Keratinocyte (primary cell): ENCODE measurements around the gene RAE1. TPM values are rescaled to one million over a fixed set of nuclear protein-coding genes. Genes with fewer than 3 reads are reported as not detected.

Source experiments
- DNase-seq: peaks from one replicate; pipeline ENCODE4 v3.0.0-alpha.2; 2011; ENCODE audit warnings: low read depth, missing footprints, low spot score
- FAIRE-seq: peaks from 2 replicates; lab custom pipeline; 2011; peaks lifted over from hg19 to GRCh38; lab: Jason Lieb, UNC
- H2AFZ ChIP-seq: 2 replicates; pipeline ENCODE4 v1.6.0; 2012; ENCODE audit warnings: low read length, control low read depth, inconsistent platforms; ENCODE audit not compliant: control insufficient read depth
- H3K27ac ChIP-seq: 2 replicates; pipeline ENCODE4 v1.5.1; 2011; ENCODE audit warnings: low read length; ENCODE audit not compliant: control insufficient read depth, insufficient read depth
- H3K27me3 ChIP-seq: 3 replicates; pipeline ENCODE4 v1.6.0; 2011; ENCODE audit warnings: low read length; ENCODE audit not compliant: control insufficient read depth, insufficient read depth; ENCODE audit errors: extremely low read depth
- H3K36me3 ChIP-seq, 2 experiments: 2 replicates in 1 of 2; 3 replicates in 1 of 2; pipeline ENCODE4 v1.5.1; 2011; ENCODE audit warnings: low read length in 2 of 2, mild to moderate bottlenecking in 1 of 2; ENCODE audit not compliant: control insufficient read depth in 2 of 2, insufficient read depth in 2 of 2; ENCODE audit errors: extremely low read depth in 1 of 2
- H3K4me1 ChIP-seq: 3 replicates; pipeline ENCODE4 v1.5.1; 2011; ENCODE audit warnings: low read length; ENCODE audit not compliant: control insufficient read depth, insufficient read depth; ENCODE audit errors: extremely low read depth
- H3K4me2 ChIP-seq: 3 replicates; pipeline ENCODE4 v1.6.0; 2011; ENCODE audit warnings: low read depth, low read length; ENCODE audit not compliant: control insufficient read depth, insufficient read depth; ENCODE audit errors: extremely low read depth
- H3K4me3 ChIP-seq, 3 experiments: fragments of 200-600 bp in 1 of 3; sonication (generic) in 1 of 3; 2 replicates in 2 of 3; 3 replicates in 1 of 3; pipeline ENCODE4 v1.5.1; 2011 to 2016; ENCODE audit warnings: low read length in 3 of 3, mild to moderate bottlenecking in 3 of 3, control low read depth in 2 of 3, inconsistent platforms in 1 of 3, low read depth in 1 of 3, mixed read lengths in 1 of 3, mixed run types in 1 of 3, moderate library complexity in 1 of 3; ENCODE audit not compliant: control insufficient read depth in 2 of 3, insufficient read depth in 2 of 3; ENCODE audit errors: extremely low read depth in 1 of 3
- H3K79me2 ChIP-seq: 2 replicates; pipeline ENCODE4 v1.6.0; 2012; ENCODE audit warnings: low read length; ENCODE audit not compliant: control insufficient read depth, insufficient read depth
- H3K9ac ChIP-seq: 3 replicates; pipeline ENCODE4 v1.6.0; 2011; ENCODE audit warnings: low read length; ENCODE audit not compliant: control insufficient read depth, insufficient read depth; ENCODE audit errors: extremely low read depth
- H3K9me1 ChIP-seq: 3 replicates; pipeline ENCODE4 v1.6.0; 2011; ENCODE audit warnings: low read length; ENCODE audit not compliant: control insufficient read depth, insufficient read depth; ENCODE audit errors: extremely low read depth
- H3K9me3 ChIP-seq: 2 replicates; pipeline ENCODE4 v1.5.1; 2012; ENCODE audit warnings: low read depth, low read length; ENCODE audit not compliant: control insufficient read depth
- H4K20me1 ChIP-seq: 3 replicates; pipeline ENCODE4 v1.6.0; 2011; ENCODE audit warnings: low read length; ENCODE audit not compliant: control insufficient read depth, insufficient read depth; ENCODE audit errors: extremely low read depth
- EZH2 ChIP-seq: IDR thresholded peaks from one replicate; pipeline ENCODE4 v1.6.1; 2012; ENCODE audit warnings: inconsistent platforms, mild to moderate bottlenecking, low read length, moderate library complexity
- dilution Hi-C: fragments of 300-500 bp; cut with MboI; formaldehyde crosslinking; loops from one replicate; pipeline ENCODE4 v1.7.0; 2020; ENCODE audit warnings: low sequenced_read_pairs; ENCODE audit not compliant: extremely low pct_ligation_motif_present
- polyA plus RNA-seq, 5 experiments: library from polyadenylated mRNA; depleted of rRNA in 3 of 5; stranded (reverse) in 3 of 5; stranded (forward) in 1 of 5; unstranded in 1 of 5; fragments of >200 nt; gene quantifications; 1 replicate in 1 of 5; 2 replicates in 3 of 5; 3 replicates in 1 of 5; pipeline versions ENCODE4 v1.2.1 to v1.2.3, GENCODE V29; 2011 to 2012; ENCODE audit warnings: missing spikeins in 2 of 5, low read depth in 1 of 5, low replicate concordance in 1 of 5
- TF ChIP-seq, protein P1 (sequence below), 3 experiments: IDR thresholded peaks in 1 of 3; conservative IDR thresholded peaks in 1 of 3; optimal IDR thresholded peaks in 1 of 3; 2 replicates in 2 of 3; 3 replicates in 1 of 3; pipeline versions ENCODE3 to v1.5.1; 2011; ENCODE audit warnings: low read length in 3 of 3, mild to moderate bottlenecking in 3 of 3, moderate library complexity in 2 of 3, control low read depth in 1 of 3, inconsistent platforms in 1 of 3; ENCODE audit not compliant: insufficient read depth in 2 of 3; ENCODE audit errors: extremely low read depth in 1 of 3

The RAE1 gene
- polyA plus RNA-seq, 1 donor (not counting 4 experiments of a cell fraction or from before 2014, with no cell fraction given), result 32.4 TPM

DNA sequence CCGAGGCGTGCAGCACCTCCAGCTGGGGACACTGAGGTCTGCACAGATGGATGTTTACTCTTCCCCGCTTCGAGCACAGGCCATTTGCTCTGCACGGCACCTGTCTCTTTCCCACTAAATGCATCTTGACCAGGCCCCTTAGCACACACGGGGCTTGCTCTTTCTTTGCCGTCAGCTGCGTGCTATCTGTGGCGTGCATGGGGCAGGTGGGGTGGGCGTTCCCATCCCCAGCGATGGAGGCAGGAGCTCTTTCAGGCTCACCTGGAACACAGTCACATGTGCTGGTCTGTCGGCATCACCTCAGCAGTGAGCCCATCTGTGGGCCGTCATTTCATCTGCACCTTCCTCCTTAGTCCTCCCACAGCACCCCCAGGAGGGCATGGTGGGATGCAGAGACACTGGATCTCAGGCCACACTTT lies 75.2 kb downstream of the RAE1 start:
- Histone ChIP-seq H3K36me3 (no peaks in the 10 kb centered on the region), H3K9ac (no peak overlapping the region), H3K4me2 (no peak overlapping the region), H3K27me3 (peaks cover 39% of the 10 kb centered on the region), H3K4me3 (no peak overlapping the region), H3K27ac (no peak overlapping the region), H3K9me1 (no peaks in the 10 kb centered on the region), H4K20me1 (no peaks in the 10 kb centered on the region), H3K9me3 (no peaks in the 10 kb centered on the region), H3K4me1 (no peaks in the 10 kb centered on the region), H2AFZ (no peak overlapping the region), H3K79me2 (no peaks in the 10 kb centered on the region)
- TF ChIP-seq EZH2, result no peak
- TF ChIP-seq, protein P1, sequence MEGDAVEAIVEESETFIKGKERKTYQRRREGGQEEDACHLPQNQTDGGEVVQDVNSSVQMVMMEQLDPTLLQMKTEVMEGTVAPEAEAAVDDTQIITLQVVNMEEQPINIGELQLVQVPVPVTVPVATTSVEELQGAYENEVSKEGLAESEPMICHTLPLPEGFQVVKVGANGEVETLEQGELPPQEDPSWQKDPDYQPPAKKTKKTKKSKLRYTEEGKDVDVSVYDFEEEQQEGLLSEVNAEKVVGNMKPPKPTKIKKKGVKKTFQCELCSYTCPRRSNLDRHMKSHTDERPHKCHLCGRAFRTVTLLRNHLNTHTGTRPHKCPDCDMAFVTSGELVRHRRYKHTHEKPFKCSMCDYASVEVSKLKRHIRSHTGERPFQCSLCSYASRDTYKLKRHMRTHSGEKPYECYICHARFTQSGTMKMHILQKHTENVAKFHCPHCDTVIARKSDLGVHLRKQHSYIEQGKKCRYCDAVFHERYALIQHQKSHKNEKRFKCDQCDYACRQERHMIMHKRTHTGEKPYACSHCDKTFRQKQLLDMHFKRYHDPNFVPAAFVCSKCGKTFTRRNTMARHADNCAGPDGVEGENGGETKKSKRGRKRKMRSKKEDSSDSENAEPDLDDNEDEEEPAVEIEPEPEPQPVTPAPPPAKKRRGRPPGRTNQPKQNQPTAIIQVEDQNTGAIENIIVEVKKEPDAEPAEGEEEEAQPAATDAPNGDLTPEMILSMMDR (optimal IDR thresholded peaks at IDR 0.05 in 1 of 3, IDR thresholded peaks at IDR 0.05 in 1 of 3, conservative IDR thresholded peaks at IDR 0.05 in 1 of 3; ENCODE audit: extremely low read depth in 1 of 3, insufficient read depth in 2 of 3, low read length in 3 of 3), result no peak
- FAIRE-seq (no peak), DNase-seq (no peak)
- dilution Hi-C loops, result no loop called here

DNA sequence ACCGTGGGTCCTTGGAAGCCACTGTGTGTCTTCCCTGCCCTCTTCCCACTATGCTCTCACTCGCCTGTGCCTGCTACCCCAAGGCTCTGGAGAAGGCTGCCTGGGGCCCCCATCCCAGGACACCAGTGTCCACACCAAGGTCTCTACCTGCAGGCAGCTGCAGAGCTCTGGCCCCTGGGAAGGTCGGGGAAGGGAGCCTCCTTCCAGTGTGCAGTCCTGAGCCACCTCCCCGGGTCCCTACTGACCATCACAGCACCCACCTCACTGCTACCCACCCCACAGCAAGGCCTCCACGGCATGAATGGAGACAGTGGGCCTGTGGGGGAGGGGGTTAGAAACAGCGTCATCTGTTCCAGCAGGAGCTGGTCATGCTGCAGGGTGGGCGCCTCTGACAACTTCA lies 75.8 kb downstream of the RAE1 start:
- no peak overlapping the region for H3K9ac ChIP-seq
- TF ChIP-seq, protein P1 (optimal IDR thresholded peaks at IDR 0.05 in 1 of 3, IDR thresholded peaks at IDR 0.05 in 1 of 3, conservative IDR thresholded peaks at IDR 0.05 in 1 of 3; ENCODE audit: extremely low read depth in 1 of 3, insufficient read depth in 2 of 3, low read length in 3 of 3), result no peak
- TF ChIP-seq EZH2, result no peak
- H3K36me3 ChIP-seq, result no peaks in the 10 kb centered on the region
- no peak overlapping the region for H3K4me2 ChIP-seq
- no peak overlapping the region for H3K27ac ChIP-seq
- no peaks in the 10 kb centered on the region for H3K9me3 ChIP-seq
- FAIRE-seq (no peak), DNase-seq (no peak)
- H2AFZ ChIP-seq, result no peak overlapping the region
- no peaks in the 10 kb centered on the region for H3K9me1 ChIP-seq
- peaks cover 34% of the 10 kb centered on the region for H3K27me3 ChIP-seq
- no peaks in the 10 kb centered on the region for H4K20me1 ChIP-seq
- H3K79me2 ChIP-seq, result no peaks in the 10 kb centered on the region
- no peak overlapping the region for H3K4me3 ChIP-seq
- no peaks in the 10 kb centered on the region for H3K4me1 ChIP-seq
- dilution Hi-C loops, result no loop called here
